ENCODE results near the gene CDAN1.

- TF ChIP-seq POLR2A (IDR thresholded peaks at IDR 0.05; ENCODE audit: low read depth, low read length), result no peak
- TF ChIP-seq CTCF (IDR thresholded peaks at IDR 0.05 in 2 of 3, conservative IDR thresholded peaks at IDR 0.05 in 1 of 3; ENCODE audit: control insufficient read depth in 2 of 3, extremely low read depth in 1 of 3, insufficient read depth in 1 of 3, low read depth in 3 of 3, low read length in 3 of 3), result no peak
Measured at GRCh38 chr15:42716626-42717025, 20.3 kb downstream of the CDAN1 start.

Data from GM12878 (cell line).